Choroid plexus epithelial cell (primary cell): Measurements from ENCODE around the gene MTCL1.
A peak's percentile ranks its signal among the peaks of the same experiment; 100 is the strongest.
"Not testable (repeated sequence)": the region's sequence is repeated elsewhere in the genome, so short reads cannot be mapped to it uniquely, and the experiment has no call there.

Source experiments
- DNase-seq: peaks from one replicate; pipeline ENCODE4 v3.0.0-alpha.2; 2010; ENCODE audit warnings: low read depth
- H3K4me3 ChIP-seq: 2 replicates; pipeline ENCODE4 v1.5.1; 2011; ENCODE audit warnings: low read depth, mild to moderate bottlenecking, control low read depth, low read length, moderate library complexity
- TF ChIP-seq, protein P1 (sequence below): conservative IDR thresholded peaks from 2 replicates; pipeline ENCODE4 v1.5.1; 2011; ENCODE audit warnings: low read depth, mild to moderate bottlenecking, control low read depth, inconsistent platforms, low read length, moderate library complexity

MTCL1 gene

DNA sequence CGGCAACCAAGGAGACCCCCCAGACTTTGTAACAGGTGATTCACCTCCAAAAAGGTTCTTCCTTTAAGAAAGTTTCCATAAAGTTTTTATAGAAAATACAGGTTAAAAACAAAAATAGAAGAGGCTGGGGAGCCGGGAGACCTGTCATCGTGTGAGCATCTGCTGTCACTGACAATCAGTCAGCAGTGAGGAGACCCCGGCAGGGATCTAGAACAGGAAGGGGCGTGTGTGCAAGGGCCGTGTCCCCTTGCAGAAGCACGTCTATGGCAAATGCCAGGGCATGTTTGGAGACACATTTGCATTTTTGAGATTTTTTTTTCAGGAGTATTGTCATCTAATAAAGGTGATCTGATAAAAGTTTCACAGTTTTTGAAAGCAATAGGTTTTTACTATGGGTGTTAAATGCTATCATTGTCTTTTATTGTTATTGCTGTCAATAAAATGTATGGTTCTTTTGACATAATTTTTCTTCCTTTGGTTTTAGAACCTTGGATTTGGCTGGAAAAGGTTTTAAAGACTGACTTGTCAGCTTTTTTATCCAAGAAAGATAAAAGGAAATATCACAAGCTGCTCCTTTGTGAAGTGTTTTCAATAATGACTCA, 52.1 kb downstream of the MTCL1 start:
- DNase-seq = no peak
- TF ChIP-seq, protein P1, sequence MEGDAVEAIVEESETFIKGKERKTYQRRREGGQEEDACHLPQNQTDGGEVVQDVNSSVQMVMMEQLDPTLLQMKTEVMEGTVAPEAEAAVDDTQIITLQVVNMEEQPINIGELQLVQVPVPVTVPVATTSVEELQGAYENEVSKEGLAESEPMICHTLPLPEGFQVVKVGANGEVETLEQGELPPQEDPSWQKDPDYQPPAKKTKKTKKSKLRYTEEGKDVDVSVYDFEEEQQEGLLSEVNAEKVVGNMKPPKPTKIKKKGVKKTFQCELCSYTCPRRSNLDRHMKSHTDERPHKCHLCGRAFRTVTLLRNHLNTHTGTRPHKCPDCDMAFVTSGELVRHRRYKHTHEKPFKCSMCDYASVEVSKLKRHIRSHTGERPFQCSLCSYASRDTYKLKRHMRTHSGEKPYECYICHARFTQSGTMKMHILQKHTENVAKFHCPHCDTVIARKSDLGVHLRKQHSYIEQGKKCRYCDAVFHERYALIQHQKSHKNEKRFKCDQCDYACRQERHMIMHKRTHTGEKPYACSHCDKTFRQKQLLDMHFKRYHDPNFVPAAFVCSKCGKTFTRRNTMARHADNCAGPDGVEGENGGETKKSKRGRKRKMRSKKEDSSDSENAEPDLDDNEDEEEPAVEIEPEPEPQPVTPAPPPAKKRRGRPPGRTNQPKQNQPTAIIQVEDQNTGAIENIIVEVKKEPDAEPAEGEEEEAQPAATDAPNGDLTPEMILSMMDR = no peak
- H3K4me3 ChIP-seq = no peak overlapping the region

GRCh38 chr18:8758466-8758865, 53.1 kb downstream of the MTCL1 start:
- TF ChIP-seq, protein P1 = no peak
- H3K4me3 ChIP-seq = no peak overlapping the region
- no peak for DNase-seq

DNA sequence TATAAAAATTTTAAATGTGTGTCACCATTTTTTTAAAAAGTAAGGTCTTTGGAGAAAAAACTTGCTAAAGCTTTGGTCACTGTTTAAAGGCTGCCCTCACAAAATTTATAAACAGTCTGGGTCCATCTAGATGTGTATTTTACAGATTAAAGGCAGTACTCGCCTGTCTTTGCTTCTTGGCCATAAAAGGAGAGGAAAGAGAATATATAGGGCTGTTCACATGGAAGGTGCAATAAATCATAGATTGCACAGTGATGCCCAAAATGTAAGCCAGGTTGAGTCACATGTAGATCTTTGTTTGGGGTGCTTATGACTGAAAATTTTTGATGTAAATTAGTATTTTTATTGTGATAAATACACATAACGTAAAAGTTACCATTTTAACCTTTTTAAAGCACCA, 55.6 kb downstream of the MTCL1 start:
- DNase-seq = no peak
- TF ChIP-seq, protein P1 = no peak
- H3K4me3 ChIP-seq = no peak overlapping the region

DNA sequence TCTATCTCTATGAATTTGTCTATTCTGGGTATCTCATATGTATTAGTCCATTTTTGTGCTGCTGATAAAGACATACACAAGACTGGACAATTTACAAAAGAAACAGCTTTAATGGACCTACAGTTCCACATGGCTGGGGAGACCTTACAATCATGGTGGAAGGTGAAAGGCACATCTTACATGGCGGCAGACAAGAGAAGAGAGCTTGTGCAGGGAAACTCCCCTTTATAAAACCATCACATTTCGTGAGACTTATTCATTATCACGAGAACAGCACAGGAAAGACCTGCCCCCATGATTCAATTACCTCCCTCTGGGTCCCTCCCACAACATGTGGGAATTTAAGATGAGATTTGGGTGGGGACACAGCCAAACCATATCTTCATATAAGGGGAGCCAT, 56.2 kb downstream of the MTCL1 start:
- H3K4me3 ChIP-seq = not testable (repeated sequence)

GRCh38 chr18:8762968-8763367, 57.6 kb downstream of the MTCL1 start:
- no peak overlapping the region for H3K4me3 ChIP-seq
- DNase-seq = no peak
- TF ChIP-seq, protein P1 = no peak

More for the DNA sequence above, 56.2 kb downstream of the MTCL1 start:
- not testable (repeated sequence) for DNase-seq

- TF ChIP-seq, protein P1 = no peak
- no peak for DNase-seq
- H3K4me3 ChIP-seq = no peak overlapping the region
These were observed 58.3 kb downstream of the MTCL1 start for GRCh38 chr18:8763611-8764010.

DNA sequence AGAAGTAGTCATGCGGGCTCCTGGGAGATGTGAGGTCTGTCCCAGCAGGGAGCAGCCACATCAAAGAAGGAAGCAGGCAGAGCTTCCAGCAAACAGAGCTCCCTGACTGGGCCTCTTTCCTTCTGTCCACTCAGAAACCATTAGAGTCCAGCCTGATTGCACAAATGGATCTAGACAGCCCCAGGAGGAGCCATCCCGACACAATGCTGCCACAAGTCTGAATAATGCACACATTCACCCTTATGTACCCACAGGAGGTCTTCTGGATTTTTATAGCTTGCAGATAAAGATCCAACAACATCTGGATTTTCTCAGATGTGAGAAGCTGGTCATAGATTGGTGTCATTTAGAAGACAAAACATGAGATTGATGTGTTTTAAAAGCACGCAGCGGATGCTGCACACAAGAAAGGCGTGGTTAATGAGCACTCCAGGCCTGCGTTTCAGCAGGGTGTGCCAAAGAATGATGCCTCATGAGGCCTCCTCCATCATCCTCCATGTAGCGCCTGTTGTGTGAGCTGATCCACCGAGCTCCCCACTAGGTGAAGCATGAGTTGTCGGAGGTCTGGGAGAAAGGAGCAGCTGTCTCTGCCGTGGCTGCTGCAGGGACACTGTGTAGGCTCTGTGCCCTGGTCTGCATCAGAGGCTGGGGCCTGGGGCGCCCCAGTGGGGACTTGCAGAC, 60.6 kb downstream of the MTCL1 start:
- TF ChIP-seq, protein P1 = no peak
- H3K4me3 ChIP-seq = no peak overlapping the region
- DNase-seq = peak; percentile 91
